GM10248 (cell line): ENCODE measurements around the gene TIPIN.

Experiments used
- CTCF ChIA-PET: fragments of 300-600 bp; sonication (Branson Sonifier 250); formaldehyde crosslinking; extraction: SDS; loops from one replicate; lab custom pipeline; 2021; ENCODE audit warnings: antibody characterized with exemption; lab: Yijun Ruan, JAX
- POLR2A ChIA-PET: fragments of 350-650 bp; sonication (Branson Sonifier 250); formaldehyde crosslinking; extraction: SDS; loops from one replicate; lab custom pipeline; 2020; ENCODE audit warnings: antibody characterized with exemption; lab: Yijun Ruan, JAX
- DNase-seq: peaks from one replicate; pipeline ENCODE4 v3.0.0; 2012; ENCODE audit errors: extremely low spot score
- CTCF ChIP-seq: IDR thresholded peaks from 2 replicates; pipeline ENCODE4 v1.5.1; 2012; ENCODE audit warnings: mild to moderate bottlenecking, low read depth; ENCODE audit errors: extremely low read depth, missing control alignments, control extremely low read depth

Gene TIPIN

GRCh38 chr15:66356359-66357236 lies at the start of gene TIPIN:
Gene TIPIN, minus strand, starts transcription at chr15:66356685. Its CDS starts 3,738 bp downstream, at chr15:66352947.
- DNase-seq = peak; percentile 97
- POLR2A ChIA-PET = interaction anchor here (1.0 kb wide), 1 partner anchor 17 kb away, joined by 3 read pairs; no protein-coding TSS in a partner anchor
- CTCF ChIA-PET = interaction anchor here (1.0 to 4.1 kb wide), 3 partner anchors 28 to 142 kb away, joined by 3 to 18 read pairs (median 5); partner anchors contain the start of genes MAP2K1 and SNAPC5
- no peak for TF ChIP-seq CTCF

DNA sequence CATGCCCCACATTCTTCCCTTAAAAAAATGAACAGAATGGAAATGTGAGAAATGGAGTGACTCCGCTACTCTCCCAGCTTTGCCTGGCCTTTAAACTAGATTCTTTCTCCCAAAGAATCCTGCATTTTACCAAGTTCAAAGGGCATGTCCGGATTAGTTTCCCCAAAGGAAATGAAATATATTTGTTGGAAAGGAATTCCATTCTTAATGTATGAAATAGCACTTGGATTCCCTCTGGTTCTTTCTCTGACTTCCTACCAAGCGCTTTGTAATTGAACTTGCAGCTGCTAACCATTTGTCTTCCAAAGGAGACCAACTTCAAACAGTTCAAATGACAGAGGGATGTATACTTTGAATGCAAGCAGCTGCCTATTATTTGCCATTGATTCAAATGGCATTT lies 49.1 kb upstream of the TIPIN start:
- TF ChIP-seq CTCF = no peak
- ChIA-PET POLR2A (interaction anchor here (1.3 kb wide), 1 partner anchor 10 kb away, joined by 3 read pairs; no protein-coding TSS in a partner anchor), CTCF (interaction anchor here (1.1 to 9.4 kb wide), 7 partner anchors 8 to 92 kb away, joined by 3 to 94 read pairs (median 5); partner anchors contain the start of genes MAP2K1 and SNAPC5)
- no peak for DNase-seq

GRCh38 chr15:66405007-66405406 lies 48.5 kb upstream of the TIPIN start:
- ChIA-PET CTCF (interaction anchor here (0.7 to 9.4 kb wide), 11 partner anchors 9 to 673 kb away, joined by 3 to 94 read pairs (median 3); partner anchors contain the start of genes MAP2K1 and SNAPC5), POLR2A (interaction anchor here (1.3 kb wide), 1 partner anchor 10 kb away, joined by 3 read pairs; no protein-coding TSS in a partner anchor)
- no peak for TF ChIP-seq CTCF
- DNase-seq = no peak

GRCh38 chr15:66404532-66404931 lies 48.0 kb upstream of the TIPIN start:
- CTCF ChIA-PET = interaction anchor here (0.7 to 9.4 kb wide), 11 partner anchors 9 to 674 kb away, joined by 3 to 94 read pairs (median 3); partner anchors contain the start of genes MAP2K1 and SNAPC5
- no peak for DNase-seq
- POLR2A ChIA-PET = interaction anchor here (0.6 to 1.3 kb wide), 2 partner anchors 11 to 113 kb away, joined by 3 to 10 read pairs; no protein-coding TSS in a partner anchor
- no peak for TF ChIP-seq CTCF

GRCh38 chr15:66404122-66404521 lies 47.6 kb upstream of the TIPIN start:
- ChIA-PET POLR2A (interaction anchor here (0.6 to 1.3 kb wide), 4 partner anchors 11 to 113 kb away, joined by 3 to 10 read pairs (median 4); partner anchors contain the start of gene MAP2K1), CTCF (interaction anchor here (0.7 to 9.4 kb wide), 9 partner anchors 10 to 674 kb away, joined by 3 to 94 read pairs (median 4); partner anchors contain the start of genes MAP2K1 and SNAPC5)
- TF ChIP-seq CTCF = no peak
- no peak for DNase-seq

- CTCF ChIA-PET = interaction anchor here (1.2 to 9.4 kb wide), 7 partner anchors 9 to 95 kb away, joined by 3 to 94 read pairs (median 6); partner anchors contain the start of genes MAP2K1 and SNAPC5
- no peak for TF ChIP-seq CTCF
- POLR2A ChIA-PET = interaction anchor here (0.6 to 1.1 kb wide), 4 partner anchors 17 to 1218 kb away, joined by 3 to 7 read pairs (median 4); partner anchors contain the start of genes CLPX and MAP2K1
- DNase-seq = no peak
Observed at GRCh38 chr15:66403323-66403722, 46.8 kb upstream of the TIPIN start.
